ENCODE results near the gene GLUL.
"Not testable (repeated sequence)": the region's sequence is repeated elsewhere in the genome, so short reads cannot be mapped to it uniquely, and the experiment has no call there.

Gene GLUL

DNA sequence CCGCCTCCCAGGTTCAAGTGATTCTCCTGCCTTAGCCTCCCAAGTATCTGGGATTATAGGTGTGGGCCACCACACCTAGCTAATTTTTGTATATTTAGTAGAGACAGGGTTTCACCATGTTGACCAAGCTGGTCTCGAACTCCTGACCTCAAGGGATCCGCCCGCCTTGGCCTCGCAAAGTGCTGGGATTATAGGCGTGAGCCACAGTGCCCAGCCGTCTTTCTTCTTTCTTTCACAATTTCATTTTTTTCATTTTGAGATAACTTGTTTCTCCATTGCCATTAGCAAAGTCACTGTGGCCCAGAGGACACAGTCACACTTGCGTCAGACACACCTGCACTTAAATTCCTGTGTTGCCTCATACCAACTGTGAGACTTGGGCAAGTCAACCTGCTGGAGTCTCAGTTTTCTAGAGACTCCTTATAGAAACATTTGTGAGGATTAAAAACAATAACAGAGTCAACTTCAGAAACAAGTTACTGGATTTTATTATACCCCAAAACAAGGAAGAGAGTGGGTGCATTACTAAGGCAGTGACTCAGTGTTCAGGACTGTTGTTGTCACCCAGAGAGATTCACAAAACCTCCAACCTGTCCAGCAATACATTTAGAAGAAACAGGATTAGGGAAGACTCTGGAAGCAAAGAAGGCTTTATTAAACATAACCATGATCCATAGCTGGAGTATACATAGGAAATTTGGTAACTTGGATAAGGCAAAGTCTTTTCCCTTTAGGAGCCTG, 6.2 kb upstream of the GLUL start:
- in situ Hi-C loops (cut with MboI; ENCODE audit: low sequenced_read_pairs): loop anchor here (5.0 to 10.0 kb wide), 2 partner anchors 256 to 303 kb away; no protein-coding TSS in a partner anchor

DNA sequence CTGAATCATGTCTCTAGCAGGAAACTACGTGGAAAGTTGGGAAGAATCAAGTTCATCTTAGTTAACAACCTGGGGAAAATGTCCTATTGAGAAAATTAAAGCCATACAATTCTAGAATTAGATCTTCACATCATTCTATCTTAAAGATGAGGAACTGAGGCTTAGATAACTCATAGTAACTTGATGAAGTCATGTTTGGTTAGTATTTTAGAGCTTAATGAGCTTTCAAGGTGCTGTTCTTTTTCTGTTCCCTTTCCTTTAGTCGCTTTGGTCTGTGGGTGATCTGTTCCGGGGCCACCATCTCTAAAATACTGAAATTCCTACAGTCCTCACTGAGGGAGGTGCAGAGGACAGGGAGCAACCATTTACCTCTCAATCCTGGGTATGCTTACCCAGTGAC, 4.3 kb upstream of the GLUL start:
- in situ Hi-C loops (cut with MboI; ENCODE audit: low sequenced_read_pairs): loop anchor here (5.0 to 10.0 kb wide), 2 partner anchors 254 to 301 kb away; no protein-coding TSS in a partner anchor

DNA sequence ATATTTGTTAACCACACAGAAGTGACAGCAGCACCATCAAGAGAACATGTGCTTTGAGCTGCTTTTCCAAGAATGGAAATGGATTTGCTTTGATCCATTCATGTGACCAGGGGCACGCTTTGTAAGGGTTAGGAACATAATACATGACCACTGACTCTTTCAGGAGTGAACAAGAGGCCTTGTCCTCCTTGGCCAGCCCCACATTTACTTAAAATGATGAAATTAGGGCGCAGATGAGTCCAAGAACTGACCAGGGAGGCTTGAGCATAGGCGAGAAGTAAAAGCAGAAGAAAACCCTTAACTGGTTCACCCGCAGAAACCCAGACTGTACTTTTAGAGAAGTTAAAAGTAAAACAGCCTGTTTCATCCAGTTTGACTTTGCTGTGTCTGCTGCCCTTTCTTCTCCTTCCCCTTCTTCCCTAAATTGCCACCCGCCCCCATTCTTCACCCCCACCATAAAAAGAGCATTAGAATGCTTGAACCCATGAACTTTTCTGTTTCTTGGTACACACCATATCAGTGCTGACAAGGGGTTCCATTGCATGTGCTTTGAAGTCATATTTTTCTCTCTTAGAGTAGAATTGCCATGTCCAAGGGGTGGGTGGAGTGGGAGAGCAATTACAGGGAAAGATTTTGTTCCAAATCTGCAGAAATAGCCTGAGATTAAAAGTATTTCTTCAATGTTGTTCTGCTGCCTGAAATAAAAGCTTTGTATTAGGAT, 2.6 kb upstream of the GLUL start:
- in situ Hi-C loops (cut with MboI; ENCODE audit: low sequenced_read_pairs): loop anchor here (10.0 kb wide), 1 partner anchor 299 kb away; no protein-coding TSS in a partner anchor

DNA sequence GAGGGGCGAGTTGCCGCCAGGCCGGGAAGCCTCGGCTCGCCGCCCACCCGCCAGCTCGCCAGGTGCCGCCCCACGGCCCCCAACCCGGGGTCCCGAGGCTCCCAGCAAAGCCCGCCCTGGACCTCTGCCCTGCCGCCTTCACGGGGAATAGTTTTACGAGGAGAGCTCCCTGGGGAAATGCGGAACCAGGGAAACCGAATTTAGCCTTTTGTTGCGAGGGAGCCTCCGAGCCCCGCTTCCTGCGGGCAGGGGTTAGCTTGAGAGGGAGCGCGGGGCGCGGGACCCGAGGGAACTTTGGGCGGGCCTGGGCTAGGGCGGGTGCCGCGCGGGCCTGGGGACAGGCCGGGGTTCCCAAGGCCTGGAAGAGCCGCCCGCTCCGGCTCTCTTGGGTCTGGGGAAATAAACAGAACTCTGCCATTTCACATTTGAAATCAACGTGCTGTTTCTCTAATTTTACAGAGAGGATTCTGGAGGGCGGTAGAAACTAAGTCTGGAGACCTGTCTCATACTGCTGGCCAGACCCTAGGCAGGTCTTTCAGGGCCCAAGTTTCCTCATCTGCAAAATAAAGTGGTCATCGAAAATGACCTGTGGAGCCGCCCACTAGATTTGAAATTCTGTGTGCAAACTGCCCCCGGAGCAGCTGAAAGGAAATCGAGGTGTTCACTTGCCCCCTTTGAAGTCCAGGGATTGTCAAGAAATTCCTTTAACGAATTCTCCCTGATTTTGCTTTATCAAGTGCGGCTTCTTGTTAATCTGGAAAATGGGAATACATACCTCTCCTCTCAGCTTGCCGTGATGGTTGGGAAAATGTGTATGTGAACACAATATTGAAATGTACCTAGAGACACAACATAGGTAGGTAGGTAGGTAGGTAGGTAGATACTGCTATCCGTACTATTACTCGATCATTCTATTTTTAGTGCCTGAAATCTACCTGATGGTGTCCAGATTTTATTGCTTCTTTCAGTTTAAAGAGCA, 749 bp upstream of the GLUL start:
- in situ Hi-C loops (cut with MboI; ENCODE audit: low sequenced_read_pairs): loop anchor here (10.0 kb wide), 1 partner anchor 298 kb away; no protein-coding TSS in a partner anchor

DNA sequence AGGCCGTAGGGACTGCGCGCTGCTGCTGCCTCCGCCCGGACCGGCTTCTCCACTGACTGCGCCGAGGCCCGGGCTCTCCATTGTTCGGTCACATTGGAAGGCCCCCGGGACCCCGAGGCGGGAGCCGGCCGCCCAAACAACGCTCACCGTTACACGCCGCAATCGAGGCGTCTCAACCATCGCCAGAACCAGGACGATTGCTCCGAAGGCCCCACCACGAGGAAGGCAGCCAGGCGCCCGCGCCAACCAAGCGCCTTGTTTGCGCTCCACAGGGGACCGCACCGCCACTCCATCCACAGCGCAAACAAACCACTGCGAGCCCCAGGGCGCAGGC, 595 bp downstream of the GLUL start:
- in situ Hi-C loops (cut with MboI; ENCODE audit: low sequenced_read_pairs): loop anchor here (10.0 kb wide), 1 partner anchor 296 kb away; no protein-coding TSS in a partner anchor

DNA sequence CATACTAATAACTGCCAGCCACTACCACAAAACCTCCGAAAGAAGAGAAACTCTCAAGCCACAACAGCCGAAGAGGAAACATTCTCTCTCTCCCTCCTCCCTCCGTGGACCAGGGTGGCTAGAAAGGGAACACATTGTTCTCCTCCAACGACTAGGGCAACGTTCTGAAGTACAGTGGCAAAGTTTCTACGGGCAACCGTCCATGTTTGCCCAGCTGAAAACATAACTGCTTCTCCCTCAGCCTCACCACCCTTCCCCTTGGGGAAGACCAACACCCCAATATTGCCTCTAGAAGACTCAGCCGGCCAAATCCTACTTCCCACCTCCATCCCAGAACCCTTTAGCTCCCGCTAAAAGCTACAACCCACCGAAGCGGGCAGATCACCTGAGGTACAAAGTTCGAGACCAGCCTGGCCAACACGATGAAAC, 2.0 kb downstream of the GLUL start:
- in situ Hi-C loops (cut with MboI; ENCODE audit: low sequenced_read_pairs): loop anchor here (10.0 kb wide), 1 partner anchor 295 kb away; no protein-coding TSS in a partner anchor

DNA sequence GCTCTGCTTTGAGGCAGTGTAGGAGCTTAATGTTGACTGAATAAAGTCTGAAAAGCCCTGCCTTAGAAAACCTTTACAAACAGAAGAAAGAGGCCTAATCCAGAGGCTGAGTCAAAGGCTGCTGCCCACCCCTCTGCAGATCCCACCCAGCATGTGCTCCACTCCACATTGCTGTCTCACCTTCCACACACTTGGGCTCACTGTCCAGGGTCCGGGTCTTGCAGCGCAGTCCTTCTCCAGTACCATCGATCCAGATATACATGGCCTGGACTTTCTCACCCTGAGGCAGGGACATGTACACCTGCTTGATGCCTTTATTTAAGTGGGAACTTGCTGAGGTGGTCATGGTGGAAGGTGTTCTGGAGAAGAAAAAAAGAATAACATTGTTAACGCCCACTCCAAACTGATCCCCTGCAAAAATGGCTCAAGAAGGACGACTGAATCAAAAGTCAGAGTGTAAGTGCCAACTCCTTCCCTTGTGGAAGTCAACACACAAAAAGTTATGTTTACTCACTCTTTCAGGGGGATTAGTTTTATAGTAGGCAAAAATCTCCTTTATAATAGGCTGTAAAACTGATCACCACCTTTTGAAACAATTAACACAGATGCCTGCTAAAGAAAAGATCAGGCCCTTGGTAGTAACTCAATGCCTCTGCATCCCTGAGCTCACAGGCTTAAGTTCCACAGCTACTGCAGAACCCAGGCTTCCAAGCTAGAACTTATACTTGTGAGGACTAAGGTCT, 3.0 kb downstream of the GLUL start:
- in situ Hi-C loops (cut with MboI; ENCODE audit: low sequenced_read_pairs): no loop called here

DNA sequence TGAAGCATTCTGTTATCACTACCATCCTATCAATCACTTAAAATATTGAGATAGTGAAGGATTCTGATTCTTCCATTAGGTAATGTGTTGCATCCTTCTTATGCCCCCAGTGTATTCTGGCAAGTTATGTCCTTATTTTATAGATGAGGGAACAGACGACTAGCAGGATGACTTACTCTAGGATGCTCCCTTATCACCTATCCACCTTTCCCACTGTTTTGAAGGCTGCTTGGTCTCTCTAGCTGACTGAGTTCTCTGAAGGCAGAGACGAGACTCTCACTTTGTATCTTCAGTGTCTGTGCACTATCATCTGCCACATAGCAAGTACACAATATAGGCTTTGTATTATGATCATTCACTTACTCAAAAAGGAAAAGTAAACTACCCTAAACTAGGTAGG, 4.0 kb downstream of the GLUL start:
- in situ Hi-C loops (cut with MboI; ENCODE audit: low sequenced_read_pairs): no loop called here

DNA sequence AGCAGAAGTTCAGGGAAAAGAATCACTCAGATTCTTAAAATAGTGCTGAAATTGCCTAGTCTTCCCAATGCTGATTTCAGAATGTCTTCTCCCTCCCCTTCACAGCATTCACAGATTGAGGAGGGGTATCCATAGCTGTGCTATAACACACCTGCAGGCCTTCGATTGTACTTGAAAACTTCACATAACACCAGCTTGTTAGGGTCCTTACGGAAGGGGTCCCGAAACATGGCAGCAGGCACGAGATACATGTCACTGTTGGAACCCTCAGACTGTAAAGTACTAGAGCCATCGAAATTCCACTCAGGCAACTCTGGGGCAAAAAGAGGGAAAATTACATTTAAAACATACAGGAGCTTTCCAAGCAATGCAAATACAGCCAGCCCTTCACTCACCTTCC, 4.6 kb downstream of the GLUL start:
- in situ Hi-C loops (cut with MboI; ENCODE audit: low sequenced_read_pairs): no loop called here

DNA sequence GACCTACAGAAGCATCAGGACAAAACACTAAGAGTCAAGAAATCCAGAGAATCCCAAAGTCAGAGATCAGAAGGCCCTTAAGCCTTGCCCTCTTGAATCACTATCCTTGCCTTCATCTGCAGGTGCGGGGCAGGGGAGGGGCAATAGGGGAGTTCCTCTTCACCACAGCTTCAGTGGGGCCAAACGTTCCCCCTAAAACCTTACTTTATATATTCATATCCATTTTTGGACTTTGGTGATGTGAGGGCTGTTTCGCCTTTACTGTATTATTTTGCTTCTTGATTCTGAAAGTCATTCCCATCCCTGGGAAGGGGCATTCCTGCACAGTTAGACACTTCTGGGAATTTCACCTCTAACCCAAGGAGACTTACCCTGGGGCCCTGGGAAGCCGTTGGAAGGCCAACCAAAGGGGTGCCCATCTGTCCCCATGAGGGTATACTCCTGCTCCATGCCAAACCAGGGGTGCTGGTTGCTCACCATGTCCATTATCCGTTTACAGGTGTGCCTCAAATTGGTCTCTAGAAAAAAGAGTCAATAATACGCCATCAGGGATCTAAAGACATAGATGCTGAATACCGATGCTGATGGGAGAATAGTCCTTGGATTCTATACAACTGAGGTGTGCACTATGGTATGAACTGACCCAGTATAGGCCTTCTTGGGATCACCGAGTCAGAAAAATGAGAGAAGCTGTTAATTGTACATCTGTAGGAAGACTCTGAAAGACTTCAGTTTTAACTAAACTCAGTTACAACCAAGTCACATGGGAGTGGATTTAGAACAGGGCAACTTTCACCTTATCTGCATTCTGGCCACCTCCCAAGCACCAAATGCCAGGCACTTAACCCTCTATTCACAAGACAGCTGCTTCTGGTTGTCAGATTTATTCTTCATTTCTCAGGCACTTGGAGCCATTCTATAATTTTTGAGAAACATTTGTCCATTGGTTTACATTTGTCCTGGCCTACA, 5.4 kb downstream of the GLUL start:
- in situ Hi-C loops (cut with MboI; ENCODE audit: low sequenced_read_pairs): no loop called here

DNA sequence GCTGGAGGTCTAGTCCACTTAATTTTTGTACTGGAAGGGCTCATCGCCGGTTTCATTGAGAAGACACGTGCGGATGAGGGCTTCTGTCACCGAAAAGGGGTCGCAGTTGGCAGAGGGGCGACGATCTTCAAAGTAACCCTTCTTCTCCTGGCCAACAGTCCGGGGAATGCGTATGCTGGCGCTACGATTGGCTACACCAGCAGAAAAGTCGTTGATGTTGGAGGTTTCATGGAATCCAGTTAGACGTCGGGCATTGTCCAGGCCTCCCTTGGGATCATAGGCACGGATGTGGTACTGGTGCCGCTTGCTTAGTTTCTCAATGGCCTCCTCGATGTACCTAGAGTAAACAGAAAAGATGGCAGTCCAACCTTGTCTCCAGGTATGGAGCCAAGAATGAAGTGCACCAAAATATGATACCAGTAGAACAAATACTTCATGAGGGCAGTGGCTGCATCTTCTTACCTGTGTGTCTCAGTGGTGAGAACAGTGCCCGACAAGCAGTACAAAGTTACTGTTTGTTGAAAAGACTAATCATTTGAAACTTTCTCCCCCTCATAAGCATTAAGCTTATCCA, 7.1 kb downstream of the GLUL start:
- in situ Hi-C loops (cut with MboI; ENCODE audit: low sequenced_read_pairs): no loop called here

DNA sequence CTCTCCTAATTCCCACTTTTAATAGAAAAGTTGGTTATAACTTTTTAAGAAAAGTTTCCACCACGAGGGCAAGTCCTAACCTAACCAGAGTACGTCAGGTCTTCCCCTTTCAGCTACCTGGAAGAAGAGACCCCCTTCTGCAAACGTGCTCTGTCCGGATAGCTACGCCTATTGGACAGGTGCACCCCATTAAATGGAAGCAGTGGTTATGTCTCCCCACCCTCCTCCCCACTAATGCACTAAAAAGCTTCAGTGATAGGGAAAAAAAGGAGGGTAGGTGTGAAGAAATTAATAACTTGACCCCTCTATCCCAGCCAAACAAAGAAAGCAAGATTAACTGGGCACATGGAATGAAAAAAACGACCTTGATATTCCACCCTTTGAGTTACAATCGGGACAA, 7.7 kb downstream of the GLUL start:
- in situ Hi-C loops (cut with MboI; ENCODE audit: low sequenced_read_pairs): no loop called here

DNA sequence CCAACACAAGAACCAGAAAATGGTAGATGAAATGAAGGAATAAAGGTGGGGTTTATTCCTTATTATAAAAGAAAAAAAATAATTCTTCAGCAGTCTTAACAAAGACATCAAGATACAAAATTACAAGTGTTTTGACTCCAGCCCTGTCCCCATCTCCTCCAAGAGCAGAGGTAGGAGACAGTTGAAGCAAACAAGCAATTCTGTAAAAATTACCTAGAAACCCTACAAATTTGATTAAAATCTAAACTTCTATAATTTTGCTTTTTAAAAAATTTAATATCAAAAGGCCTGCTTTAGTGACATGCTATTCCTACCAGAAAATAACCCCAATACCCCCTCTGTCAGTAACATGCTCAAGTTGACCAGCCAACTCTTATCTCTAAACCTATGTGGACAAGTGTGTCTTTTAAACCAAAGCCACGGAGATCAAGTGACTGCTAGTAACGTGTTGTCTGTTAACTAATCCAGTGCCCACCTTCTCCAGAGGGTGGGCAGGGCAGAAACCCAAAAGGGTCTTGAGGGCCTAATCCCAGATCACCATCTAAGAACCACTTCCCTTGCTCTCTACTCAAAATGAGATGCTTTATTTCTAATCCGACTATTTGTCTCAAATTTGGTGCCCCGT, 8.4 kb downstream of the GLUL start:
- in situ Hi-C loops (cut with MboI; ENCODE audit: low sequenced_read_pairs): no loop called here

DNA sequence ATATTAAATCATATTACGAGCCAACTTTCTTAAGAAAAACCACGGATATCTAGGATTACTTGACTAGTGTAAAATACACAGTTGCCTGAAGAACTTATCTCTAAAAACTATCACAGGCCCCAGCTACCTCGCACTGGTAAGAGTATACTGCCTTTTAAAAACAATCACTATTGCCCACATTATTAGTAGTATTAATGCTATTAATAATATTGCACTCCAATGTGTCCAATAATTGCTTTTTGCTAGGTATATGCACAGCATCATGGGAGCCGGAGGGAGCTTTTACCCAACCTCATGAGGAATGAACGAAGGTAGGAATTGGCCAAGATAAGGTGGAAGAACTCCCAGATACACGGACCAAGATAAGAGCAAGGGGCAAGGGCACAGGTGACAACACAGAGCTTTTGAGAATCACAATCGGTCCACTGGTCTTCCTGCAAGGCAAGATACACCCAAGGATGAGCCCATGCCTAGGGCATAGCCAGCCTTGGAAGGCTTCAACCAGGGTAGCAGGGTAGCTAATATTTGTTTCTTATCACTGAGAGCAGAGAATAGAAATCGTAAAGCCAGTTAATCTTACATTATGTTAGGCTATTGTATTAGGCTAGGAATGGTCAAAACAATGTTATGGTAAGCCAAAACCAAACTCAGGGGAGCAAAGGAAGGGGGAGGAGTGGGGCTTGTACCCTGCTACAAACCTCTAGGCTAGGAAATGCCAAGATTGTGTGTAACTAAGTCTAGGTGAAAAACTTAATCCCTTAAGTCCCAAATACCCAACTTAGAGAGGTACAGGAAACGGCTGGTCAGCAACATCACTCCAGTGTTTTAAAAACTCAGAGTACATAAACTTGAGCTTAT, 9.4 kb downstream of the GLUL start:
- in situ Hi-C loops (cut with MboI; ENCODE audit: low sequenced_read_pairs): no loop called here

DNA sequence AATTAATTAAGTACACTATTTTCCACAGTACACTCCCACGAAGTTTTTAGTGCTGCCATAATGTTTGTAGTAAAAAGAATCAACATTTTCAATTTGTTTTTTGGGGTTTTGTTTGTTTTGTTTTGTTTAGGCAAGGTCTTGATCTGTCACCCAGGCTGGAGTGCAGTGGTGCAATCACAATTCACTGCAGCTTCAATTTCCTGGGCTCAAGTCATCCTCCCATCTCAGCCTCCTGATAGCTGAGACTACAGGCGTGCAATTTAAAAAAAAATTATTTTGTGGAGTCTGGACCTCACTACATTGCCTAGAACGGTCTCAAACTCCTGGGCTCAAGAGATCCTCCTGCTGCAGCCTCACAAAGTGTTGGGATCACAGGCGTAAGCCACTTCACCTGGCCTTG, 11.4 kb downstream of the GLUL start:
- in situ Hi-C loops (cut with MboI; ENCODE audit: low sequenced_read_pairs): no loop called here

DNA sequence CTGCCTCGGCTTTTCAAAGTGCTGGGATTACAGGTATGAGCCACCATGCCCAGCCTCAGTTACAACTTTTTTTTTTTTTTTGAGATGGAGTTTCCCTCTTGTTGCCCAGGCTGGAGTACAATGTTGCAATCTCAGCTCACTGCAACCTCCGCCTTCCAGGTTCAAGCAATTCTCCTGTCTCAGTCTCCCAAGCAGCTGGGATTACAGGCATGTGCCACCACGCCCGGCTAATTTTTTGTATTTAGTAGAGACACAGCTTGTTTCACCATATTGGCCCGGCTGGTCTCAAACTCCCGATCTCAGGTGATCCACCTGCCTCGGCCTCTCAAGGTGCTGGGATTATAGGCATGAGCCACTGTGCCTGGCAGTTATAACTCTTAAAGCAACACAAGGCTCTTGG, 11.8 kb downstream of the GLUL start:
- in situ Hi-C loops (cut with MboI; ENCODE audit: low sequenced_read_pairs): not testable (repeated sequence)

DNA sequence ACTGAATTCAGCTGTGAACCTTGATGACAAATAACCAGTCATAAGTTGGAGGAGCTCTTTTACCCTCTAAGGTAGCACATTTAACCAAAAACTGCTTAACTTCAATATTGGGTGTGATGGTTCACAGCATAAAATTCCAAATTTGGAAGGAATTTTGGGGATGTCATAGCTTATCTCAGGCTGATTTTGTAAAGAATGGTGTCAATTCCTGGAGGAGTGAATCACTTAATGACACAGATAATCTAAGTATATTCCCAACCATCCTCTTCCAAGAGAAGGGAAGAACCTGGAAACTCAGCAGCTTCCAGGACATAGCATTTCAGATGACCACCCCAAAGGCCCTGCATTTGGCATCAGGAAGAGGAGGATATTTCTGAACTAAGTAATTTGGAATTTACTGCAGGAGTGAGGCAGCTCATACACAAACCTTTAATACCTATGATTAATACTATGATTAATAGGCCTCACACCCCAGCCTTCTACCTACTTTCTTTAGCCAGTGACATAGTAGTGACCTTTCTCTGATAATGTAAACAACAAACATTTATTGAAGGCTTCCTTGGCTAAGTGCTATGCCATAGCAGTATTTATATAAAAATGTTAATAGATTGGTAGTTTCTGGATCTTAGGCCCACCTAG, 14.5 kb downstream of the GLUL start:
- in situ Hi-C loops (cut with MboI; ENCODE audit: low sequenced_read_pairs): no loop called here

All from HL-60/S4 treated with retinoic acid at 250 ng/mL for 4 days and 3 days (cell line).